Hepatocyte (in vitro differentiated cells): ENCODE results near the gene NPW. TPM values are rescaled to one million over a fixed set of nuclear protein-coding genes. Genes with fewer than 3 reads are reported as not detected.

ENCODE experiments used
- DNase-seq: peaks from one replicate; pipeline ENCODE4 v3.0.0-alpha.2; 2016; ENCODE audit warnings: low spot score
- H2AFZ ChIP-seq: fragments of 200-600 bp; sonication (generic); 2 replicates; pipeline ENCODE4 v1.6.0; 2016; ENCODE audit warnings: antibody characterized with exemption, mild to moderate bottlenecking
- H3K27ac ChIP-seq: fragments of 200-600 bp; sonication (generic); 2 replicates; pipeline ENCODE4 v1.5.1; 2016; ENCODE audit warnings: mild to moderate bottlenecking
- H3K27me3 ChIP-seq: fragments of 200-600 bp; sonication (generic); 2 replicates; pipeline ENCODE4 v1.6.1; 2016
- H3K36me3 ChIP-seq: fragments of 200-600 bp; sonication (generic); replicated peaks from 2 replicates; pipeline ENCODE4 v1.5.1; 2016; ENCODE audit warnings: low read depth; ENCODE audit not compliant: insufficient read depth
- H3K4me1 ChIP-seq: fragments of 200-600 bp; sonication (generic); 2 replicates; pipeline ENCODE4 v1.5.1; 2016; ENCODE audit warnings: mild to moderate bottlenecking, moderate library complexity; ENCODE audit not compliant: insufficient read depth
- H3K4me2 ChIP-seq: fragments of 200-600 bp; sonication (generic); 2 replicates; pipeline ENCODE4 v1.6.0; 2016
- H3K4me3 ChIP-seq: fragments of 200-600 bp; sonication (generic); 2 replicates; pipeline ENCODE4 v1.5.1; 2016; ENCODE audit warnings: mild to moderate bottlenecking
- H3K79me2 ChIP-seq: fragments of 200-600 bp; sonication (generic); 2 replicates; pipeline ENCODE4 v1.6.0; 2017; ENCODE audit warnings: mild to moderate bottlenecking
- H3K9me2 ChIP-seq: fragments of 200-600 bp; sonication (generic); replicated peaks from 2 replicates; pipeline ENCODE4 v1.6.0; 2017; ENCODE audit warnings: mild to moderate bottlenecking; ENCODE audit not compliant: insufficient read depth
- H3K9me3 ChIP-seq: fragments of 200-600 bp; sonication (generic); 2 replicates; pipeline ENCODE4 v1.5.1; 2016; ENCODE audit warnings: low read depth, mild to moderate bottlenecking
- H4K20me1 ChIP-seq: fragments of 200-600 bp; sonication (generic); 2 replicates; pipeline ENCODE4 v1.6.0; 2016; ENCODE audit warnings: mild to moderate bottlenecking; ENCODE audit not compliant: insufficient read depth, poor library complexity, severe bottlenecking
- CTCF ChIP-seq: fragments of 200-600 bp; sonication (generic); IDR thresholded peaks from 2 replicates; pipeline ENCODE4 v1.5.1; 2016; ENCODE audit warnings: antibody characterized with exemption, mild to moderate bottlenecking; ENCODE audit not compliant: poor library complexity
- EZH2 ChIP-seq: fragments of 200-600 bp; sonication (generic); IDR thresholded peaks from 2 replicates; pipeline ENCODE4 v1.6.1; 2016; ENCODE audit warnings: antibody characterized with exemption, mild to moderate bottlenecking, borderline replicate concordance
- EZH2phosphoT487 ChIP-seq: fragments of 200-600 bp; sonication (generic); IDR thresholded peaks from one replicate; pipeline ENCODE4 v1.6.1; 2018; ENCODE audit warnings: antibody characterized with exemption, mild to moderate bottlenecking, low read depth, moderate library complexity; ENCODE audit not compliant: unreplicated experiment, severe bottlenecking
- WGBS: methylation state at CpG from one replicate; pipeline ENCODE4 v1.1.6; 2016; ENCODE audit warnings: low lambda C conversion rate; ENCODE audit errors: missing lambda C conversion rate; 5-methylcytosine and 5-hydroxymethylcytosine counted together
- polyA plus RNA-seq: library from polyadenylated mRNA; unstranded; fragments of >200 nt; fragmentation: Nextera tagmentation; extraction: Ambion mirVana; gene quantifications from 2 replicates; pipeline ENCODE4 v1.2.1, GENCODE V29; 2016
- total RNA-seq: library from RNA; depleted of rRNA; stranded (reverse); fragments of >200 nt; gene quantifications from 2 replicates; pipeline ENCODE4 v1.2.3, GENCODE V29; 2014

The NPW gene
- total and polyA plus RNA-seq, 2 experiments from 2014 or later, result 2.7 to 45.2 TPM

- peaks cover 29% of the 10 kb centered on the region for H3K4me1 ChIP-seq
- peaks cover 3% of the 10 kb centered on the region for H4K20me1 ChIP-seq
- no peaks in the 10 kb centered on the region for H3K9me2 ChIP-seq
- no peaks in the 10 kb centered on the region for H3K36me3 ChIP-seq
- under 1% methylated on average over 60 of the region's 109 CpGs for WGBS
- peak within 1 kb of the TSS; percentile 96 for H3K27ac ChIP-seq
- peak; percentile 96 for DNase-seq
- H3K79me2 ChIP-seq, result peaks cover 22% of the 10 kb centered on the region
- H3K4me2 ChIP-seq, result peak within 1 kb of the TSS; percentile 96
- TF ChIP-seq EZH2 (no peak), CTCF (peak; percentile 38)
- peak within 1 kb of the TSS; percentile 93 for H2AFZ ChIP-seq
- peak within 1 kb of the TSS; percentile 96 for H3K4me3 ChIP-seq
- H3K27me3 ChIP-seq, result peaks cover 40% of the 10 kb centered on the region
- no peaks in the 10 kb centered on the region for H3K9me3 ChIP-seq
Observed at GRCh38 chr16:1983544-1984346, 35.8 kb upstream of the NPW start, which contains the start of gene GFER. GFER (plus strand) TSS chr16:1984193; CDS start chr16:1984219, 26 bp downstream.

GRCh38 chr16:1984347-1985225, 35.0 kb upstream of the NPW start:
- Histone ChIP-seq H3K9me2 (no peaks in the 10 kb centered on the region), H3K27ac (peak overlapping the region; percentile 96), H3K36me3 (no peaks in the 10 kb centered on the region), H3K4me3 (peak overlapping the region; percentile 96), H4K20me1 (peaks cover 3% of the 10 kb centered on the region), H3K4me2 (peak overlapping the region; percentile 96), H3K27me3 (peaks cover 40% of the 10 kb centered on the region), H3K79me2 (peaks cover 22% of the 10 kb centered on the region), H2AFZ (peak overlapping the region; percentile 93), H3K9me3 (no peaks in the 10 kb centered on the region), H3K4me1 (peaks cover 30% of the 10 kb centered on the region)
- TF ChIP-seq EZH2, result no peak
- TF ChIP-seq EZH2phosphoT487, result no peak
- no peak for TF ChIP-seq CTCF
- WGBS, result 7% methylated on average over 42 of the region's 58 CpGs
- peak; percentile 74 for DNase-seq

- H3K9me2 ChIP-seq, result no peaks in the 10 kb centered on the region
- 96% methylated on average over 14 of the region's 14 CpGs for WGBS
- H3K9me3 ChIP-seq, result no peaks in the 10 kb centered on the region
- no peaks in the 10 kb centered on the region for H3K36me3 ChIP-seq
- H3K27me3 ChIP-seq, result peaks cover 35% of the 10 kb centered on the region
- H3K4me1 ChIP-seq, result peaks cover 26% of the 10 kb centered on the region
- H3K4me2 ChIP-seq, result peak overlapping the region; percentile 96
- peak overlapping the region; percentile 96 for H3K27ac ChIP-seq
- H4K20me1 ChIP-seq, result peaks cover 3% of the 10 kb centered on the region
- no peak for DNase-seq
- peaks cover 22% of the 10 kb centered on the region for H3K79me2 ChIP-seq
- H2AFZ ChIP-seq, result no peak overlapping the region
- H3K4me3 ChIP-seq, result no peak overlapping the region
- TF ChIP-seq CTCF, result no peak
- no peak for TF ChIP-seq EZH2phosphoT487
- TF ChIP-seq EZH2, result no peak
Observed at GRCh38 chr16:1985466-1986150, 34.0 kb upstream of the NPW start.
